CD14-positive monocyte (primary cell): ENCODE measurements around the gene PLEK2. TPM values are rescaled to one million over a fixed set of nuclear protein-coding genes. Genes with fewer than 3 reads are reported as not detected.

Source experiments
- DNase-seq, 3 donors: peaks; one replicate each; pipeline ENCODE4 v3.0.0-alpha.2; 2011 to 2022
- H2AFZ ChIP-seq: 2 replicates; pipeline ENCODE4 v1.6.0; 2012; ENCODE audit warnings: mild to moderate bottlenecking, low read depth, low read length, inconsistent platforms; ENCODE audit not compliant: insufficient read depth, poor library complexity, severe bottlenecking
- H3K27ac ChIP-seq, 2 donors: 1 replicate in 1 of 2; 2 replicates in 1 of 2; pipeline ENCODE4 v1.5.1; 2012 to 2013; ENCODE audit warnings: low read length in 2 of 2, control low read depth in 1 of 2, inconsistent platforms in 1 of 2, low read depth in 1 of 2, mild to moderate bottlenecking in 1 of 2
- H3K27me3 ChIP-seq, 2 donors: one replicate each; pipeline versions ENCODE4 v1.6.0 to v1.6.1; 2011 to 2013; ENCODE audit warnings: low read length in 2 of 2; ENCODE audit not compliant: control insufficient read depth in 2 of 2, insufficient read depth in 2 of 2
- H3K36me3 ChIP-seq, 2 donors: replicated peaks in 1 of 2; 1 replicate in 1 of 2; 2 replicates in 1 of 2; pipeline versions ENCODE4 v1.5.1 to v1.6.1; 2012 to 2013; ENCODE audit warnings: low read length in 2 of 2, control low read depth in 1 of 2, inconsistent platforms in 1 of 2, mild to moderate bottlenecking in 1 of 2; ENCODE audit not compliant: insufficient read depth in 2 of 2, control insufficient read depth in 1 of 2
- H3K4me1 ChIP-seq, 2 donors: 1 replicate in 1 of 2; 2 replicates in 1 of 2; pipeline versions ENCODE4 v1.5.1 to v1.6.1; 2012 to 2013; ENCODE audit warnings: low read length in 2 of 2, control low read depth in 1 of 2, inconsistent platforms in 1 of 2, mild to moderate bottlenecking in 1 of 2, moderate library complexity in 1 of 2; ENCODE audit not compliant: insufficient read depth in 2 of 2, control insufficient read depth in 1 of 2
- H3K4me2 ChIP-seq: replicated peaks from 2 replicates; pipeline ENCODE3; 2012; ENCODE audit warnings: low read length, moderate library complexity, mild to moderate bottlenecking; ENCODE audit not compliant: poor library complexity, severe bottlenecking; ENCODE audit errors: extremely low read depth
- H3K4me3 ChIP-seq, 3 experiments: fragments of 200-600 bp in 1 of 3; sonication (generic) in 1 of 3; replicated peaks in 1 of 3; 1 replicate in 2 of 3; 2 replicates in 1 of 3; pipeline ENCODE4 v1.5.1; 2011 to 2013; ENCODE audit warnings: low read length in 3 of 3, mild to moderate bottlenecking in 3 of 3, control low read depth in 2 of 3, low read depth in 2 of 3, inconsistent platforms in 1 of 3, moderate library complexity in 1 of 3
- H3K79me2 ChIP-seq: 2 replicates; pipeline ENCODE4 v1.6.0; 2012; ENCODE audit warnings: mild to moderate bottlenecking, control low read depth, inconsistent platforms, low read length, moderate library complexity; ENCODE audit not compliant: insufficient read depth
- H3K9ac ChIP-seq: 2 replicates; pipeline ENCODE4 v1.6.0; 2017; ENCODE audit warnings: low read length, mild to moderate bottlenecking; ENCODE audit not compliant: insufficient read depth, poor library complexity, severe bottlenecking
- H3K9me3 ChIP-seq, 2 donors: replicated peaks in 1 of 2; 1 replicate in 1 of 2; 2 replicates in 1 of 2; pipeline versions ENCODE4 v1.5.1 to v1.6.1; 2012 to 2013; ENCODE audit warnings: low read length in 2 of 2, control low read depth in 1 of 2; ENCODE audit not compliant: control insufficient read depth in 1 of 2, insufficient read depth in 1 of 2
- H4K20me1 ChIP-seq: 2 replicates; pipeline ENCODE4 v1.6.0; 2012; ENCODE audit warnings: mild to moderate bottlenecking, low read length, control low read depth, moderate library complexity; ENCODE audit not compliant: insufficient read depth
- H3K27ac Mint-ChIP-seq, 7 donors: one replicate each; pipeline ENCODE4 v1.8.0; 2020; ENCODE audit warnings: mild to moderate bottlenecking in 7 of 7, mixed read lengths in 7 of 7, moderate library complexity in 6 of 7, inconsistent platforms in 2 of 7
- H3K27me3 Mint-ChIP-seq, 3 donors: one replicate each; pipeline ENCODE4 v1.8.0; 2021 to 2022; ENCODE audit warnings: low read depth in 3 of 3, mild to moderate bottlenecking in 3 of 3, mixed read lengths in 3 of 3, moderate library complexity in 3 of 3, inconsistent platforms in 1 of 3
- H3K36me3 Mint-ChIP-seq, 2 donors: one replicate each; pipeline ENCODE4 v1.8.0; 2020; ENCODE audit warnings: mixed read lengths in 2 of 2, inconsistent platforms in 1 of 2, mild to moderate bottlenecking in 1 of 2
- H3K4me1 Mint-ChIP-seq: one replicate; pipeline ENCODE4 v1.8.0; 2020; ENCODE audit warnings: mild to moderate bottlenecking, mixed read lengths
- H3K4me3 Mint-ChIP-seq, 2 donors: one replicate each; pipeline ENCODE4 v1.8.0; 2020; ENCODE audit warnings: mild to moderate bottlenecking in 2 of 2, mixed read lengths in 2 of 2, moderate library complexity in 1 of 2
- H3K9me3 Mint-ChIP-seq, 7 donors: one replicate each; pipeline ENCODE4 v1.8.0; 2020 to 2022; ENCODE audit warnings: mixed read lengths in 7 of 7, mild to moderate bottlenecking in 6 of 7, moderate library complexity in 6 of 7, inconsistent platforms in 2 of 7
- CTCF ChIP-seq: fragments of 200-600 bp; IDR thresholded peaks from one replicate; pipeline ENCODE4 v1.8.0; 2022; ENCODE audit warnings: antibody characterized with exemption, mild to moderate bottlenecking
- WGBS: methylation state at CpG from one replicate; pipeline ENCODE4 v1.1.5; 2013; ENCODE audit warnings: missing lambda C conversion rate; ENCODE audit not compliant: insufficient coverage; 5-methylcytosine and 5-hydroxymethylcytosine counted together
- intact Hi-C, 2 donors: fragments of 100-400 bp; cut with micrococcal nuclease; formaldehyde crosslinking; loops; one replicate each; pipeline versions ENCODE4 v1.15.0 to v1.15.1; 2023
- polyA plus RNA-seq, 3 donors: library from polyadenylated mRNA; depleted of rRNA in 1 of 3; unstranded in 2 of 3; stranded (reverse) in 1 of 3; fragments of 300-500 nt in 2 of 3; fragments of >200 nt in 1 of 3; fragmentation: Illumina TruSeq in 2 of 3; gene quantifications; 1 replicate in 2 of 3; 2 replicates in 1 of 3; pipeline ENCODE4 v1.2.3, GENCODE V29; 2012 to 2021

Gene PLEK2
- polyA plus RNA-seq, 3 donors = 0.20 TPM; not detected in 2

DNA sequence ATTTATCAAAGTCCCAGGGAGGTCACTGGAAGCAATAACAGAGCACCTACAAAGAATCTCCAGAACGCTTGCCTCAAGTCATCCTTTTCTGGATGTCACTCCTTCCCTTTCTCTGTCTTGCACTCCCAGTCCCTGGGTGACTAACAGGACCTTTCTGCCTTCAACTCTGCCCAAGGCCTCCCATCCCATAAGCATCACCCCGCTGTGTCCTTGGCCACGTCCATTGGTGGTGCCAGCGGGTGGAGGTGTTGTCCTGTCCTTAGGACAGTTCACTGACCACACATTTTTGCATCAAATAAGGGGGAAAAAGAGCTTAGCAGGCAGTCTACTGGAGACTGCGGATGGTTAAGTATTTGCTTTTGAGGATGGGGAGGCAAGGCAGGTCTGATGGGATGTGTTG is 23.6 kb upstream of the PLEK2 start:
- Histone ChIP-seq H4K20me1 (no peaks in the 10 kb centered on the region), H3K27me3 (no peaks in the 10 kb centered on the region), H3K36me3 (no peaks in the 10 kb centered on the region), H3K4me1 (no peaks in the 10 kb centered on the region), H3K9me3 (no peaks in the 10 kb centered on the region), H2AFZ (no peak overlapping the region), H3K4me3 (no peak overlapping the region), H3K27ac (no peak overlapping the region), H3K9ac (no peak overlapping the region), H3K4me2 (no peak overlapping the region), H3K79me2 (no peaks in the 10 kb centered on the region)
- intact Hi-C loops = no loop called here
- TF ChIP-seq CTCF = no peak
- DNase-seq = no peak
- Mint-ChIP-seq H3K4me1 (no peaks in the 10 kb centered on the region), H3K27ac (no peak overlapping the region), H3K9me3 (no peaks in the 10 kb centered on the region), H3K27me3 (peaks cover 9 to 19% (median 10%) of the 10 kb centered on the region in 3 donors), H3K4me3 (no peak overlapping the region), H3K36me3 (no peaks in the 10 kb centered on the region)
- 100% methylated on average over 4 of the region's 5 CpGs for WGBS

GRCh38 chr14:67432050-67432564 is 20.1 kb upstream of the PLEK2 start:
- Histone ChIP-seq H3K36me3 (no peaks in the 10 kb centered on the region), H2AFZ (no peak overlapping the region), H4K20me1 (no peaks in the 10 kb centered on the region), H3K9ac (no peak overlapping the region), H3K4me1 (no peaks in the 10 kb centered on the region), H3K27ac (no peak overlapping the region), H3K4me2 (no peak overlapping the region), H3K9me3 (no peaks in the 10 kb centered on the region), H3K79me2 (no peaks in the 10 kb centered on the region), H3K4me3 (no peak overlapping the region), H3K27me3 (no peaks in the 10 kb centered on the region)
- peaks cover 7 to 23% (median 14%) of the 10 kb centered on the region in 3 donors for H3K27me3 Mint-ChIP-seq
- no peak overlapping the region for H3K4me3 Mint-ChIP-seq
- TF ChIP-seq CTCF = no peak
- intact Hi-C loops = no loop called here
- H3K36me3 Mint-ChIP-seq = no peaks in the 10 kb centered on the region
- no peaks in the 10 kb centered on the region for H3K9me3 Mint-ChIP-seq
- DNase-seq = no peak
- H3K4me1 Mint-ChIP-seq = no peaks in the 10 kb centered on the region
- no peak overlapping the region for H3K27ac Mint-ChIP-seq
- 90% methylated on average over 4 of the region's 7 CpGs for WGBS
